Ramos (cell line): ENCODE measurements around the gene CTRB1.
"Not testable (repeated sequence)": the region's sequence is repeated elsewhere in the genome, so short reads cannot be mapped to it uniquely, and the experiment has no call there.

Experiments used
- in situ Hi-C: fragments of 300-500 bp; cut with MboI; formaldehyde crosslinking; loops from one replicate; pipeline ENCODE4 v1.14.3; 2022; ENCODE audit warnings: low sequenced_read_pairs; ENCODE audit not compliant: unreplicated experiment

The CTRB1 gene

DNA sequence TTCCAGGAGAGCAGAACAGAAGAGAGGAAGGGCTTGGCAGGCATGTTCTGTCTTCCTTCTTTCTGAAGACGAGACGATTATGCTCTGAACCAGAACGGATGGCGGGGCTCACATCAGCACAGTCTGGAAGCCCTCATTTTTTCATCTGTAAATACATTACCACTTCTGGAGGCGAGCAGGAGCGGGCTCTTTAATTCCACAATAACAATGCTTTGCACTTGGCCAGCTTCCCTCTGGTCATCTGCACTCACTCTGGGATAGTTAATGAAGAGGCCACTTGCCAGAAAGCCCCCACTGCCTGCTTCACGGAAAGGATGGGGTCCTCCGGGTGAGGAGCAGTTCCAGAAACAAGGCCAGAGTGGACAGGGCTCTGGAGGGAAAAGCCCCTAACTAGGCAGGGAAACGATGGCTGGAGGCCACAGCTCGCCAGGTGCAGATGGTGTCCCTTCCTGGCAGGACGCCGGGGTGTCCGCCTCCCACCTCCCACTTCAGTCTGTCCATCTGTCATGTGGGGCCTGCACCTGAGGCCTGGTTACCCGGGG, 45.7 kb downstream of the CTRB1 start:
- in situ Hi-C loops: no loop called here

- in situ Hi-C loops: no loop called here
Measured at GRCh38 chr16:75264999-75265910, 46.5 kb downstream of the CTRB1 start.

DNA sequence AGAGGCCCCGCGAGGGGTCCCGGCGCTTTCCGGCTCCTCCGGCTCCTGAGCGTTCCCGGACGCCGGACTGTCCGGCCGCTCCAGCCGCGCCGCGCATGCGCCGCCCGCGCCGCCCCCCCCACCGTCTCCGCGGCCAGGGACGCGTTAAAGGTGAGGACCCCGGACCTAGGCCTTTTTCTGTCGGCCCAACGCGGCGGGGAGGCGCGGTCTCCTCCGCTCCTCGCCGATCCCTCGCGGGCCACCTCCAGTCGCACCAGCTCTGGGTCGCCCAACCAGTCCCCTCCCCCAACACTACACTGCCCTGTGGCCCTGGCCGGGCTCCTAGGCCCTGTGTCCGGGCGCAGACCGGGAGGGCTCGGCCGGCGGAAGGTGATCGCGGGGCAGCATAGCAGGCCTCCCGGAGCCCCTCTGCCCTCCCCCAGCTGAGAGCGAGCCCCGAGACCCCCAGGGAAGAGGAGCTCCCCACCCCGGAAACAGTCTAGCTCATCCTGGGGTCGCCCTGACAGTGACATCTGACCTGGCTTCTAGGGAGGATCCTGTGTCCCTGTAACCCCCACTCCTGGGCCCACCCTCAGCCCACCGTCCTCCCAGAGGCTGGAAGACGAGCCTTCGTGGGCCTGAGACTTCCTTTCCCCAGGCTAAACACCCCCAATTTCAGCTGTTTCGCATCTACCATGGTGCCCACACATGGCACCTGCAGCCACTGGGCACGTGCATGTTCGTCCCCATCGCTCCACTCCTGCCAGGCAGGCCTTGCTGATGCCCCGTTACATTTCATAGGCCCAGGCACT, 47.3 kb downstream of the CTRB1 start:
- in situ Hi-C loops: no loop called here

- in situ Hi-C loops: no loop called here
Measured at GRCh38 chr16:75266738-75267630, 48.2 kb downstream of the CTRB1 start.

- in situ Hi-C loops: no loop called here
Measured at GRCh38 chr16:75267631-75268264, 49.0 kb downstream of the CTRB1 start.

DNA sequence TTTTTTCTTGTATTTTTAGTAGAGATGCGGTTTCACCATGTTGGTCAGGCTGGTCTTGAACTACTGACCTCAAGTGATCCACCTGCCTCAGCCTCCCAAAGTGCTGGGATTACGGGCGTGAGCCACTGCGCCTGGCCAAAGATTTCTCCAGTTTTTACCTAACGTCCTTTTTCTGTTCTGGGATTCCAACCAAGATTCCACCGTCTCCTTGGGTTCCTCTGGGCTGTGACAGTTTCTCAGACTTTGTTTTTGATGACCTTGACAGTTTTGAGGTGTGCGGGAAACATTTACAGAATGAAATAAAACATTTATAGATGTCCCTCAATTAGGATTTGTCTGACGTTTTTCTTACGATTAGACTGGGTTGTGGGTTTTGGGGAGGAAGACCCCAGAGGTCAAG, 50.6 kb downstream of the CTRB1 start:
- in situ Hi-C loops: not testable (repeated sequence)

DNA sequence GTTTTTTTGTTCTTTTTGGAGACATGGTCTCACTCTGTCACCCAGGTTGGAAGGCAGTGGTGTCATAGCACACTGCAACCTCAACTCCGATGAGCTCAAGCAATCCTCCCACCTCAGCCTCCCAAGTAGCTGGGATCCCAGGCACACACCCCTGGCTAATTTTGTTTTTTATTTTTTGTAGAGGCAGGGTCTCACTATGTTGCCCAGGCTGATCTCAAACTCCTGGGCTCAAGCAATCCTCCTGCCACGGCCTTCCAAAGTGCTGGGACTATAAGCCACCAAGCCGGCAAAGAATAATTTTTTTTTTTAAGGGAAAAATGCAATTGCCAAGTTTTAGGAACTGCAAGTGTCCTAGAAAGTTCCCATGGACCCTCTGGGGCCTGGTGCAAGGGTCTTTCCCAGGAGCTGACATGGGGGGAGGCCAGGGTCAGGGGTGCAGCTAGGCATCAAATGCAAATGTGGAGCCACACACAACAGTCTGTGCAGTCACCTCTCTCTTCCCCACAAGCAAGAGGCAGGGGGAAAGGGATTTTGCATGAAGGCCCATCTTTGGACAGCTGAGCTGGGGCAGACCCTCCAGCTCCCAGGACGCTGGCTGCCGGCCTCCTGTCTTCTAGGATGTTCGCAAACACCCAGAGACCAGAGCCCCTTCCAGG, 52.8 kb downstream of the CTRB1 start:
- in situ Hi-C loops: no loop called here

GRCh38 chr16:75272097-75272551, 53.3 kb downstream of the CTRB1 start:
- in situ Hi-C loops: no loop called here

GRCh38 chr16:75272629-75273028, 53.8 kb downstream of the CTRB1 start:
- in situ Hi-C loops: not testable (repeated sequence)

GRCh38 chr16:75273054-75273925, 54.5 kb downstream of the CTRB1 start:
- in situ Hi-C loops: no loop called here
